ENCODE data around the gene CELF5. TPM values are rescaled to one million over a fixed set of nuclear protein-coding genes. Genes with fewer than 3 reads are reported as not detected.

CELF5 gene
- 0.17 TPM for polyA plus RNA-seq (2013, experiment 1 of 2; ENCODE audit: insufficient read length)
- 0.57 TPM for polyA plus RNA-seq (2013, experiment 2 of 2; ENCODE audit: insufficient read length)

GRCh38 chr19:3224346-3225168 lies at the start of gene CELF5:
Gene CELF5, plus strand, starts transcription at chr19:3224661. Its CDS starts 79 bp downstream, at chr19:3224740.
- peak; percentile 48 for DNase-seq

- peak; percentile 60 for DNase-seq
These were observed 48.4 kb upstream of the CELF5 start for GRCh38 chr19:3175781-3176714.

GRCh38 chr19:3176715-3177501 lies 47.6 kb upstream of the CELF5 start:
- peak; percentile 22 for DNase-seq

- no peak for DNase-seq
These were observed 46.0 kb upstream of the CELF5 start, which contains the start of gene S1PR4 for GRCh38 chr19:3178377-3178972. Gene S1PR4, plus strand, starts transcription at chr19:3178769. Its CDS starts 24 bp downstream, at chr19:3178793.

- no peak for DNase-seq
These were observed 45.3 kb upstream of the CELF5 start for GRCh38 chr19:3178973-3179738.

DNA sequence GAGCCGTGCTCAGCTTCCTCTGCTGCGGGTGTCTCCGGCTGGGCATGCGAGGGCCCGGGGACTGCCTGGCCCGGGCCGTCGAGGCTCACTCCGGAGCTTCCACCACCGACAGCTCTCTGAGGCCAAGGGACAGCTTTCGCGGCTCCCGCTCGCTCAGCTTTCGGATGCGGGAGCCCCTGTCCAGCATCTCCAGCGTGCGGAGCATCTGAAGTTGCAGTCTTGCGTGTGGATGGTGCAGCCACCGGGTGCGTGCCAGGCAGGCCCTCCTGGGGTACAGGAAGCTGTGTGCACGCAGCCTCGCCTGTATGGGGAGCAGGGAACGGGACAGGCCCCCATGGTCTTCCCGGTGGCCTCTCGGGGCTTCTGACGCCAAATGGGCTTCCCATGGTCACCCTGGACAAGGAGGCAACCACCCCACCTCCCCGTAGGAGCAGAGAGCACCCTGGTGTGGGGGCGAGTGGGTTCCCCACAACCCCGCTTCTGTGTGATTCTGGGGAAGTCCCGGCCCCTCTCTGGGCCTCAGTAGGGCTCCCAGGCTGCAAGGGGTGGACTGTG lies 44.6 kb upstream of the CELF5 start:
- no peak for DNase-seq

GRCh38 chr19:3183721-3184641 lies 40.5 kb upstream of the CELF5 start:
- DNase-seq = no peak

DNA sequence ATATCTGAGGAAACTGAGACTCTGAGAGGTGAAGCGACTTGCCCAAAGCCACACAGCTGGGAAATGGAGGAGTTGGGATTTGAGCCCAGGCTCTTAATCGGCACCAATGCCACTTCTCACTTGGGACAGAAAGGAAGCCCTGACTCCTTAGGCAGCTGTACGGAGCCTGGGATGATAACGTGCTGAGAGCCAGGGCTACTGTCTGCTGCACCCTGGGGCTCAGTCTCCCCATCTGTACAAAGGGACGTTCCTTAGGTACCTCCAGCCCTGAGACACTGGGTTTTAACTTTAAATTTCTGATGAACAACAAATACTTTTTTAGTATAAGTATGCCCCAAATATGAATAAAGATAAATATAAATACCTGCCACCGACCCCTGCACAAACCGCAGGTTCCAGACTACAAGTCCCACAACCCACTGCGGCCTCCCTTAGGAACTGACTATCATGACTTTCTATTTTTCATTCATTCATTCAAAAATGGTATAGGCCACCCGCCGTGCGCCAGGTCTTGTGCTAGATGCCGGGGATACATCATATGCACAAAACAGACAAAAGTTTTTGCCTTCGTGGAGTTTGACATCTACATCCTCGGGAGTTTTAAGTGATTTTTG lies 39.5 kb upstream of the CELF5 start:
- peak; percentile 72 for DNase-seq

GRCh38 chr19:3185461-3186159 lies 38.9 kb upstream of the CELF5 start, which contains the start of gene NCLN:
Gene NCLN, plus strand, starts transcription at chr19:3185930. Its CDS starts 101 bp downstream, at chr19:3186031.
- peak; percentile 92 for DNase-seq

- DNase-seq = no peak
These were observed 38.2 kb upstream of the CELF5 start for GRCh38 chr19:3186160-3186688.

- DNase-seq = no peak
These were observed 37.4 kb upstream of the CELF5 start for GRCh38 chr19:3186891-3187661.

DNA sequence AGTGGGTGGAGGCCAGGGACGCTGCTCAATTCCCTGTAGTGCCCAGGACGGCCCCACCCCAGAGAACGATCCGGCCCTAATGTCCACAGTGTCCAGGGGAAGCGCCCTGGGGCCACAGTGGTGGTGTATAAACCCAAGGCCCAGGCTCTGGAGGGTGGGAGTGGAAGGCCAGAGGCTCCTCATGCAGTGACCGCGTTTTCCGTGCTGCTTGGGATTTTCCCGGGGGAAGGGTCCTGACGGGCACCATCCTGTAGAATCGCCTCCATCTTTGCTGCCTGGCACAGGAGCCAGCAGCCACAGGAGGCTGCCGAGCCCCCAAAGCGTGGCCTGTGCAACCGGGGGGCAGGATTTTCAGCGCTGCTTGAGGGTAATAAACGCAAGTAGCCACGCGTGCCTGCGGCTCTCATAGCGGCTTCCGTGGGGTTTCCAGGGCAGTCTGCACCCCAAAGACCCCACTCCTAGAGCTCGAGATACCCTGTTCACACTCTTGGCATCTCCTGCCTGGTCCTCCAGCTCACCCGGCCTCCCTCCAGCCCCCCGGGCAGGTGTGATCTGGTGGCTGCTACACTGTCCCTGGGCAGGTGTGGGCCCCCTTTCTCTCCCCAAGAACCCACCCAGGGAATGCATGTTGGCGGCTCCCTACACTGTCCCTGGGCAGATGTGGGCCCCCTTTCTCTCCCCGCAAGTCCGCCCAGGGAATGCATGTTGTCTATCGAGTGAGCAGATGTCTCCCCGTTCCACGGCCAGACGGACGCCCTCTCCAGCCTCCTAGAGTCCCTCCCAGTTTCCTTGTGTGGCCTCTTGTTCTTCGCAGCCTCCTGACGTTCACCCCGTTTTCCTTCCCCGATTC lies 36.6 kb upstream of the CELF5 start:
- no peak for DNase-seq

DNA sequence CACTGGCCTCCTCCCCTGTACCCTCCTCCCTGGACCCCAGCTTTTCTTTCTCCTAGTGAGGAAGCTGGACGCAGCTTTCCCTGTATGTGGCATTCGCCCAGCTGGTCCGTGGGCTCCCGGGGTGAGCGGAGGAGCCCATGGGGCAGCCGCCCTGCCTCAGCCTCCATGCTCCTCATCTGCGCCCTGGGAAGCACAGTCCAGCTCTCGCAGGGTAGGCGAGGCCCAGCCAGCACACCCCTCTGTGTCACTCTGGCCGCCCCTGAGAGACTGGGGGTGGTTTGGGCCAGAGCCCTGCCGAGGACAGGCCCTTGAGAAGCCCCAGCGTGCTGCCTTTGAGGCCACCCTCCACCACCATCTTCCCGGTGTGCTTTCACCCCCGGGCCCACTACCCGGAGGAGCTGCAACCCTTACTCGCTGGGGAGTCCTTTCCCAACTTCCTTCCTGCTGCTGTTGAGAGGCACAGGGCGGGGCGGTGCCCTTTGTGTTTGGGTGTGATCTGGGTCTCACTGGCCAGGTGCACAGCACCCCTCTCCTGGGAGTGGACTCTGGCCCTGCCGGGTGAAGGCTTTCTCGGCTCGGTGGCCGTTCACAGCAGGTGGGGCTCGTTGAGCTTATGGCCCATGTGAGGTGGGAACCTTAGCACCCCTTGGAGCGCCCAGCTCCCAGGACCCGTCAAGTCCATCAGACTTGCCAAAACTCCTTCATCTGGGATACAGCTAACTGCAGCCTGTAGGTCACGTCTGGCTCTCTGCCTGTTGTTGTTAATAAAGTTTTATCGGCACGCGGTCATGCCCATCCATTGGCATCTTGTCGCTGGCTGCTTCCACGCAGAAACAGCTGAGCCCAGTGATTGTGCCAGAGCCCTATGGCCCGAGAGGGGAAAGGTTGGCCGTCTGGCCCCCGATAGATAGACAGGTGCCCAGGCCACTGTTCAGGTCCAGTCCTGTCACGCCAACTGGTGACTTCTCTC lies 35.5 kb upstream of the CELF5 start:
- DNase-seq = no peak

GRCh38 chr19:3189702-3190469 lies 34.6 kb upstream of the CELF5 start:
- DNase-seq = no peak
